ENCODE measurements around the gene TMEM52B.

TMEM52B gene

DNA sequence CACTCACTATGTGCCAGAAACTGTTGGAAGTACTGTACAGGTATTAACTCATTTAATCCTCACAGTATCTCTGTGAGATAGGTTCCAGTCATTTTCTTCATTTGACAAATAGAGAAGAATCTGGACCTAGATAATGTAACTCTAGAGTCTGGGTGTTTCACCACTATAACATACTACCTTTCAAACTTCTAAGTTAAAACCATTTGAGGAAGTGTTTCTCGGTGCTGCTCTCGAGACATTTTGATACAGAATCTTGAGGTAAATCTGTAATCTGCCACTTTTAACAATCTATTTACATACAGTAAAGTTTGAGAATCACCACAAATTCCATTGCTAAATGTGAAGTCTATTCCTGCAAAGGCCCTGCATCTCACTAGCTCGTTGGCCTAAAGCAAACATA, 15.7 kb upstream of the TMEM52B start:
- Histone ChIP-seq H3K4me2 (no peak overlapping the region), H3K4me3 (IDR thresholded peaks at IDR 0.05; ENCODE audit: insufficient read depth, low read depth, low read length) (no peak overlapping the region), H3K4me1 (ENCODE audit: low read depth, poor library complexity, severe bottlenecking) (no peaks in the 10 kb centered on the region), H2AFZ (ENCODE audit: low read depth) (no peak overlapping the region), H3K27ac (no peak overlapping the region), H3K36me3 (ENCODE audit: insufficient read depth) (no peaks in the 10 kb centered on the region), H3K9ac (no peak overlapping the region), H3K27me3 (ENCODE audit: insufficient read depth, low read depth) (no peaks in the 10 kb centered on the region), H3K79me2 (ENCODE audit: insufficient read depth, low read depth) (no peaks in the 10 kb centered on the region), H4K20me1 (ENCODE audit: insufficient read depth) (no peaks in the 10 kb centered on the region)
- TF ChIP-seq, protein P1, sequence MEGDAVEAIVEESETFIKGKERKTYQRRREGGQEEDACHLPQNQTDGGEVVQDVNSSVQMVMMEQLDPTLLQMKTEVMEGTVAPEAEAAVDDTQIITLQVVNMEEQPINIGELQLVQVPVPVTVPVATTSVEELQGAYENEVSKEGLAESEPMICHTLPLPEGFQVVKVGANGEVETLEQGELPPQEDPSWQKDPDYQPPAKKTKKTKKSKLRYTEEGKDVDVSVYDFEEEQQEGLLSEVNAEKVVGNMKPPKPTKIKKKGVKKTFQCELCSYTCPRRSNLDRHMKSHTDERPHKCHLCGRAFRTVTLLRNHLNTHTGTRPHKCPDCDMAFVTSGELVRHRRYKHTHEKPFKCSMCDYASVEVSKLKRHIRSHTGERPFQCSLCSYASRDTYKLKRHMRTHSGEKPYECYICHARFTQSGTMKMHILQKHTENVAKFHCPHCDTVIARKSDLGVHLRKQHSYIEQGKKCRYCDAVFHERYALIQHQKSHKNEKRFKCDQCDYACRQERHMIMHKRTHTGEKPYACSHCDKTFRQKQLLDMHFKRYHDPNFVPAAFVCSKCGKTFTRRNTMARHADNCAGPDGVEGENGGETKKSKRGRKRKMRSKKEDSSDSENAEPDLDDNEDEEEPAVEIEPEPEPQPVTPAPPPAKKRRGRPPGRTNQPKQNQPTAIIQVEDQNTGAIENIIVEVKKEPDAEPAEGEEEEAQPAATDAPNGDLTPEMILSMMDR (conservative IDR thresholded peaks at IDR 0.05; ENCODE audit: low read depth, low read length) = no peak

DNA sequence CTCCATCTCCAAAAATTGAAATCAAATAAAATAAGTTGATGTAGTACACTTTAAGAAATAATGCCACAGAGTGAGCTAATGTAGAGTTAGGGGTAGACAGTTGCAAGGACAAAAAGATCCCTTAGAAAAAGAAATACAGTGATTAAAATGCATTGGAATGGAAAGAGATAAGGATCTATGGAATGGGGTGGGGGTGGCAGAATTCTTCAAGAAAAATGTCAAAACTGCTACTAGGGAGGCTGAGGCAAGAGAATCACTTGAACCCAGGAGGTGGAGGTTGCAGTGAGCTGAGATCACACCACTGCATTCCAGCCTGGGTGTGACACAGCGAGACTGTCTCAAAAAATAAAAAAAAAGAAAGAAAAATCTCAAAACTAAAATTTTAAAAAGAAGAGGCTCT, 13.4 kb upstream of the TMEM52B start:
- Histone ChIP-seq H3K79me2 (ENCODE audit: insufficient read depth, low read depth) (no peaks in the 10 kb centered on the region), H3K9ac (no peak overlapping the region), H3K27me3 (ENCODE audit: insufficient read depth, low read depth) (no peaks in the 10 kb centered on the region), H3K4me1 (ENCODE audit: low read depth, poor library complexity, severe bottlenecking) (no peaks in the 10 kb centered on the region), H3K27ac (no peak overlapping the region), H4K20me1 (ENCODE audit: insufficient read depth) (no peaks in the 10 kb centered on the region), H3K36me3 (ENCODE audit: insufficient read depth) (no peaks in the 10 kb centered on the region), H3K4me2 (no peak overlapping the region), H3K4me3 (IDR thresholded peaks at IDR 0.05; ENCODE audit: insufficient read depth, low read depth, low read length) (no peak overlapping the region), H2AFZ (ENCODE audit: low read depth) (no peak overlapping the region)
- TF ChIP-seq, protein P1 (conservative IDR thresholded peaks at IDR 0.05; ENCODE audit: low read depth, low read length) = no peak

DNA sequence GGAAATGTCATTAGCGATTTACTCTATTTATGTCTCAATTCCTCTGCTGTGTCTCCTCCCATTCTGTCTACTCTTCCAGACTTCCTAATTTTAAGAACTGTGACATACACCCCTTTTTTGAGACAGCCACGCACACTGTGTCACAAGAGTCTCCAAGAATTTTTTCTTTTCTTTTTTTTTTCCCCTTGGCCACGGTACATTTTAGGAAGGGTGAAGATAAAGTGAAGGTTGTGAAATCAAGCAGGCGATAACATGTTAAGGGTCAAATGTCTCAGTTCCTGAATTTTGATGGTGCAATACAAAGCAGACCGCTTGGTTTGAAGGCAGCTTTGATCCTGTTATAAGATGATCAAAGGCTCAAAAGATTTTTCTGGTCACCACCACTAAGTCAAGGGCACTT, 11.2 kb upstream of the TMEM52B start:
- Histone ChIP-seq H2AFZ (ENCODE audit: low read depth) (no peak overlapping the region), H3K4me1 (ENCODE audit: low read depth, poor library complexity, severe bottlenecking) (no peaks in the 10 kb centered on the region), H3K9ac (no peak overlapping the region), H4K20me1 (ENCODE audit: insufficient read depth) (no peaks in the 10 kb centered on the region), H3K79me2 (ENCODE audit: insufficient read depth, low read depth) (no peaks in the 10 kb centered on the region), H3K27me3 (ENCODE audit: insufficient read depth, low read depth) (no peaks in the 10 kb centered on the region), H3K4me3 (IDR thresholded peaks at IDR 0.05; ENCODE audit: insufficient read depth, low read depth, low read length) (no peak overlapping the region), H3K36me3 (ENCODE audit: insufficient read depth) (no peaks in the 10 kb centered on the region), H3K4me2 (no peak overlapping the region), H3K27ac (no peak overlapping the region)
- TF ChIP-seq, protein P1 (conservative IDR thresholded peaks at IDR 0.05; ENCODE audit: low read depth, low read length) = no peak

DNA sequence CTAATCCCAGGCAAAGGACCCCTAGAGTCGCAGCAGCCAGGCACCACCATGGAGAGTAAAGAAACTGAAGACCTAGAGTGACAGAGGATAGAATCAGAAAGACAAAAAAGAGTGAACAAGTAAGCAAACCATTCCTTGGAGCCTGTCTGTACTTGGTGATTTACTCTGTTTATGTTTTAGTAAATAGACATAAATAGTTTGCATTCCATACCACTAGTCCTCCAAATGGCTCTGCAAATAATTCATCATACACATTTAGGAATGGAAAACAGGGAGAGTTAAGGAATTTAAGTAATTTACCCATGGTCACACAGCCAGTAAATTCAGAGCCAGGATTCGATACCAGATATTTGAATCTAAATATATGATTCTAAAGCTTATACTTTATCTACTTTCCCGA, 9.7 kb upstream of the TMEM52B start:
- no peaks in the 10 kb centered on the region for H3K4me1 ChIP-seq (ENCODE audit: low read depth, poor library complexity, severe bottlenecking)
- no peaks in the 10 kb centered on the region for H3K79me2 ChIP-seq (ENCODE audit: insufficient read depth, low read depth)
- no peaks in the 10 kb centered on the region for H4K20me1 ChIP-seq (ENCODE audit: insufficient read depth)
- TF ChIP-seq, protein P1 (conservative IDR thresholded peaks at IDR 0.05; ENCODE audit: low read depth, low read length) = no peak
- H3K4me3 ChIP-seq (IDR thresholded peaks at IDR 0.05; ENCODE audit: insufficient read depth, low read depth, low read length) = no peak overlapping the region
- H2AFZ ChIP-seq (ENCODE audit: low read depth) = no peak overlapping the region
- H3K36me3 ChIP-seq (ENCODE audit: insufficient read depth) = no peaks in the 10 kb centered on the region
- H3K27me3 ChIP-seq (ENCODE audit: insufficient read depth, low read depth) = no peaks in the 10 kb centered on the region
- no peak overlapping the region for H3K9ac ChIP-seq
- no peak overlapping the region for H3K4me2 ChIP-seq
- H3K27ac ChIP-seq = no peak overlapping the region

DNA sequence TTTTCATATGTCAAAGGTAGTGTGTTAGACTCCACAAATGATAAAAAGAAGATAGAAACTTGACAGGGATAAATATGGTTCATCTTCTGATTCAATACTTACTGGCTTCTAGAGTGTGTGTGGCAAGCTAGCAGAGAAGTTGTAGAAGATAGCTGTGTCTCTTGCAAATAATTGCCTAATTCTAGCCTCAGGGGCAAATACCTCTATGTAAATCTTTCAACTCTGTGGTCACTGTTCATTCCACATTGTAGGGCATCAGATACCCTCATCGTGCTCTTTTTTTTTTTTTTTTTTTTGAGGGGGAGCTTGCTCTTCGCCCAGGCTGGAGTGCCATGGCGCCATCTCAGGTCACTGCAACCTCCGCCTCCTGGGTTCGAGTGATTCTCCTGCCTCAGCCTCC, 8.6 kb upstream of the TMEM52B start:
- Histone ChIP-seq H2AFZ (ENCODE audit: low read depth) (no peak overlapping the region), H3K4me1 (ENCODE audit: low read depth, poor library complexity, severe bottlenecking) (no peaks in the 10 kb centered on the region), H3K4me2 (no peak overlapping the region), H3K36me3 (ENCODE audit: insufficient read depth) (no peaks in the 10 kb centered on the region), H3K9ac (no peak overlapping the region), H4K20me1 (ENCODE audit: insufficient read depth) (no peaks in the 10 kb centered on the region), H3K79me2 (ENCODE audit: insufficient read depth, low read depth) (no peaks in the 10 kb centered on the region), H3K4me3 (IDR thresholded peaks at IDR 0.05; ENCODE audit: insufficient read depth, low read depth, low read length) (no peak overlapping the region), H3K27ac (no peak overlapping the region), H3K27me3 (ENCODE audit: insufficient read depth, low read depth) (no peaks in the 10 kb centered on the region)
- TF ChIP-seq, protein P1 (conservative IDR thresholded peaks at IDR 0.05; ENCODE audit: low read depth, low read length) = no peak
